Large intestine (tissue), 3 donors: Measurements from ENCODE around the gene AKT3. TPM values are rescaled to one million over a fixed set of nuclear protein-coding genes. Genes with fewer than 3 reads are reported as not detected.

Source experiments
- DNase-seq, 2 donors: peaks; one replicate each; pipeline versions ENCODE4 v3.0.0 to v3.0.0-alpha.2; 2013
- H3K27ac ChIP-seq: one replicate; pipeline ENCODE4 v1.5.1; 2013; ENCODE audit warnings: low read length
- H3K27me3 ChIP-seq: 2 replicates; pipeline ENCODE4 v1.6.1; 2013; ENCODE audit warnings: low read length; ENCODE audit not compliant: control insufficient read depth, insufficient read depth
- H3K36me3 ChIP-seq: 2 replicates; pipeline ENCODE4 v1.6.1; 2013; ENCODE audit warnings: low read length; ENCODE audit not compliant: control insufficient read depth, insufficient read depth
- H3K4me1 ChIP-seq: one replicate; pipeline ENCODE4 v1.6.1; 2013; ENCODE audit warnings: low read length; ENCODE audit not compliant: control insufficient read depth, insufficient read depth
- H3K4me3 ChIP-seq: one replicate; pipeline ENCODE4 v1.5.1; 2013; ENCODE audit warnings: low read length
- H3K9me3 ChIP-seq: one replicate; pipeline ENCODE4 v1.6.1; 2013; ENCODE audit warnings: mild to moderate bottlenecking, low read depth, low read length, moderate library complexity; ENCODE audit not compliant: control insufficient read depth
- WGBS: methylation state at CpG from one replicate; pipeline ENCODE4 v1.1.5; 2013; ENCODE audit warnings: low lambda C conversion rate; ENCODE audit not compliant: insufficient coverage; 5-methylcytosine and 5-hydroxymethylcytosine counted together
- polyA plus RNA-seq: library from polyadenylated mRNA; unstranded; fragments of 120-200 nt; gene quantifications from one replicate; pipeline ENCODE4 v1.2.1, GENCODE V29; 2013

Gene AKT3
- polyA plus RNA-seq, 1 donor, result 14.0 TPM

GRCh38 chr1:243471754-243472745, 378.0 kb downstream of the AKT3 start:
- Histone ChIP-seq H3K4me1 (no peaks in the 10 kb centered on the region), H3K27me3 (no peaks in the 10 kb centered on the region), H3K4me3 (no peak overlapping the region), H3K9me3 (peaks cover 3% of the 10 kb centered on the region), H3K36me3 (peaks cover 2% of the 10 kb centered on the region), H3K27ac (no peak overlapping the region)
- DNase-seq, result no peak
- 100% methylated on average over 1 of the region's 3 CpGs for WGBS

GRCh38 chr1:243471026-243471685, 378.9 kb downstream of the AKT3 start:
- Histone ChIP-seq H3K36me3 (peaks cover 2% of the 10 kb centered on the region), H3K27ac (no peak overlapping the region), H3K4me3 (no peak overlapping the region), H3K9me3 (peaks cover 3% of the 10 kb centered on the region), H3K4me1 (no peaks in the 10 kb centered on the region), H3K27me3 (no peaks in the 10 kb centered on the region)
- WGBS, result 100% methylated on average over 2 of the region's 17 CpGs
- no peak for DNase-seq

- WGBS, result no CpG with 5 or more reads among the region's 7 CpGs
- Histone ChIP-seq H3K27ac (no peak overlapping the region), H3K27me3 (no peaks in the 10 kb centered on the region), H3K9me3 (peaks cover 3% of the 10 kb centered on the region), H3K36me3 (peaks cover 2% of the 10 kb centered on the region), H3K4me3 (no peak overlapping the region), H3K4me1 (no peaks in the 10 kb centered on the region)
- no peak for DNase-seq
These were observed 379.5 kb downstream of the AKT3 start for GRCh38 chr1:243470502-243470901.

- Histone ChIP-seq H3K36me3 (peaks cover 2% of the 10 kb centered on the region), H3K27ac (no peak overlapping the region), H3K9me3 (peaks cover 1% of the 10 kb centered on the region), H3K27me3 (no peaks in the 10 kb centered on the region), H3K4me3 (no peak overlapping the region), H3K4me1 (no peaks in the 10 kb centered on the region)
- no CpG with 5 or more reads among the region's 3 CpGs for WGBS
- no peak for DNase-seq
These were observed 380.5 kb downstream of the AKT3 start for GRCh38 chr1:243469497-243469896.

GRCh38 chr1:243465738-243466137, 384.3 kb downstream of the AKT3 start:
- Histone ChIP-seq H3K27me3 (no peaks in the 10 kb centered on the region), H3K4me1 (no peaks in the 10 kb centered on the region), H3K4me3 (no peak overlapping the region), H3K36me3 (peaks cover 7% of the 10 kb centered on the region), H3K27ac (no peak overlapping the region), H3K9me3 (no peaks in the 10 kb centered on the region)
- DNase-seq, result no peak
- WGBS, result no CpG with 5 or more reads among the region's 5 CpGs

- DNase-seq, result no peak
- Histone ChIP-seq H3K27me3 (no peaks in the 10 kb centered on the region), H3K27ac (no peak overlapping the region), H3K9me3 (no peaks in the 10 kb centered on the region), H3K36me3 (peaks cover 6% of the 10 kb centered on the region), H3K4me3 (no peak overlapping the region), H3K4me1 (no peaks in the 10 kb centered on the region)
- WGBS, result 100% methylated on average over 3 of the region's 5 CpGs
These were observed 385.0 kb downstream of the AKT3 start for GRCh38 chr1:243465081-243465480.

GRCh38 chr1:243462929-243463697, 386.9 kb downstream of the AKT3 start:
- no peak overlapping the region for H3K4me3 ChIP-seq
- no peaks in the 10 kb centered on the region for H3K4me1 ChIP-seq
- WGBS, result no CpG with 5 or more reads among the region's 1 CpG
- H3K27ac ChIP-seq, result no peak overlapping the region
- DNase-seq, result no peak
- H3K36me3 ChIP-seq, result peaks cover 5% of the 10 kb centered on the region
- no peaks in the 10 kb centered on the region for H3K9me3 ChIP-seq
- no peaks in the 10 kb centered on the region for H3K27me3 ChIP-seq

- no peak overlapping the region for H3K27ac ChIP-seq
- no peaks in the 10 kb centered on the region for H3K9me3 ChIP-seq
- no peaks in the 10 kb centered on the region for H3K4me1 ChIP-seq
- H3K36me3 ChIP-seq, result peaks cover 5% of the 10 kb centered on the region
- WGBS, result 100% methylated on average over 1 of the region's 4 CpGs
- no peak for DNase-seq
- H3K27me3 ChIP-seq, result no peaks in the 10 kb centered on the region
- no peak overlapping the region for H3K4me3 ChIP-seq
These were observed 388.3 kb downstream of the AKT3 start for GRCh38 chr1:243461700-243462099.

- DNase-seq, result no peak
- Histone ChIP-seq H3K27me3 (no peaks in the 10 kb centered on the region), H3K4me3 (no peak overlapping the region), H3K36me3 (peaks cover 5% of the 10 kb centered on the region), H3K27ac (no peak overlapping the region), H3K4me1 (no peaks in the 10 kb centered on the region), H3K9me3 (no peaks in the 10 kb centered on the region)
- 83% methylated on average over 1 of the region's 3 CpGs for WGBS
These were observed 391.0 kb downstream of the AKT3 start for GRCh38 chr1:243459059-243459458.

GRCh38 chr1:243457363-243457982, 392.6 kb downstream of the AKT3 start:
- Histone ChIP-seq H3K9me3 (no peaks in the 10 kb centered on the region), H3K27me3 (no peaks in the 10 kb centered on the region), H3K4me3 (no peak overlapping the region), H3K4me1 (no peaks in the 10 kb centered on the region), H3K27ac (no peak overlapping the region), H3K36me3 (peaks cover 5% of the 10 kb centered on the region)
- no peak for DNase-seq
- WGBS, result 69% methylated on average over 2 of the region's 9 CpGs
